Cerebellar nuclear complex (tissue), 1 donor: Measurements from ENCODE around the gene SORCS3.

Source experiments
- DNase-seq, 2 experiments: peaks; one replicate each; lab custom pipeline; 2025; lab: John Stamatoyannopoulos, UW

SORCS3 gene

DNA sequence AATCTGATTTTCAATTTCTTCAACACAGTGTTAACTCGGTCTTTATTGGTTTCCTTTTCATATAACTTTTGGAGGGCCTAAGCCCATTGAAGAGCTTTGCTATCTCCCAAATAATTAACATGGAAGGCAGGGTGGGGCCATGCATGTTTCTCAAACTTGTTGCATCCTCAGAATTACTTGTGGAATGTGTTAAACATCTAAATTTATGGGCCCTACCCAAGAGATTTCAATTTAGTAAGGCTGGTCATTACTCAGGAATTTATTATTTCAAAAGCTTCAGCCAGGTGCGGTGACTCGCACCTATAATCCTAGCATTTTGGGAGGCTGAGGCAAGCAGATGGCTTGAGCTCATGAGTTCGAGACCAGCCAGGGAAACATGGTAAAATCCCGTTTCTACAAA is 208.9 kb downstream of the SORCS3 start:
- no peak for DNase-seq

GRCh38 chr10:104867966-104868598 is 227.0 kb downstream of the SORCS3 start:
- DNase-seq, result no peak

- no peak for DNase-seq
Measured at GRCh38 chr10:104872691-104873090, 231.6 kb downstream of the SORCS3 start.

GRCh38 chr10:104873161-104873560 is 232.1 kb downstream of the SORCS3 start:
- DNase-seq, result no peak

- DNase-seq, result no peak
Measured at GRCh38 chr10:104875561-104875960, 234.5 kb downstream of the SORCS3 start.

GRCh38 chr10:104880624-104881398 is 239.7 kb downstream of the SORCS3 start:
- DNase-seq, result no peak

- DNase-seq, result no peak
Measured at GRCh38 chr10:104881740-104882139, 240.7 kb downstream of the SORCS3 start.

GRCh38 chr10:104892879-104893617 is 252.0 kb downstream of the SORCS3 start:
- DNase-seq, result no peak

GRCh38 chr10:104893701-104894100 is 252.6 kb downstream of the SORCS3 start:
- no peak for DNase-seq

DNA sequence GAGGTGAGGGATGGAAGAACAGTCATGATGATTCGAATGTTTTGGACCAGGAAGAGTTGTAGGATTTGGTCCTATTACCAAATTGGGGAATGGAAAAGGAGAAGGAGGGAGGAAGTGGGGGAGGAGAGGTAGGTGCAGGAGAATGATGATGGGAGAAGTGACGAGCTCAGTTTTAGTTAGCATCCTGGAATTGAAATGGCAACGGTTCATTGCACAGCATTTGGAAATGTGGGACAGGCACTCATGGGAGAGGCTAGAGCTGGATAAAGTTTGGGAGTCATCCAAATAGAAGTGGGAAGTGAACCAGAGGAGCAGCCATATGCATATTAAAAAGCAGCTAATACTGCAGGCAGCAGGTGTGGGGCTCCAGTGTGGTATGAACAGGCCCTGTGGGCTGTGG is 253.6 kb downstream of the SORCS3 start:
- DNase-seq, result no peak

- DNase-seq, result peak in 1 of 2 experiments; percentile 22
Measured at GRCh38 chr10:104895541-104895940, 254.5 kb downstream of the SORCS3 start.

GRCh38 chr10:104895981-104896380 is 254.9 kb downstream of the SORCS3 start:
- DNase-seq, result peak in 1 of 2 experiments; percentile 21

- DNase-seq, result no peak
Measured at GRCh38 chr10:104897696-104898095, 256.6 kb downstream of the SORCS3 start.

GRCh38 chr10:104899779-104900178 is 258.7 kb downstream of the SORCS3 start:
- DNase-seq, result no peak

- no peak for DNase-seq
Measured at GRCh38 chr10:104903433-104903832, 262.3 kb downstream of the SORCS3 start.

DNA sequence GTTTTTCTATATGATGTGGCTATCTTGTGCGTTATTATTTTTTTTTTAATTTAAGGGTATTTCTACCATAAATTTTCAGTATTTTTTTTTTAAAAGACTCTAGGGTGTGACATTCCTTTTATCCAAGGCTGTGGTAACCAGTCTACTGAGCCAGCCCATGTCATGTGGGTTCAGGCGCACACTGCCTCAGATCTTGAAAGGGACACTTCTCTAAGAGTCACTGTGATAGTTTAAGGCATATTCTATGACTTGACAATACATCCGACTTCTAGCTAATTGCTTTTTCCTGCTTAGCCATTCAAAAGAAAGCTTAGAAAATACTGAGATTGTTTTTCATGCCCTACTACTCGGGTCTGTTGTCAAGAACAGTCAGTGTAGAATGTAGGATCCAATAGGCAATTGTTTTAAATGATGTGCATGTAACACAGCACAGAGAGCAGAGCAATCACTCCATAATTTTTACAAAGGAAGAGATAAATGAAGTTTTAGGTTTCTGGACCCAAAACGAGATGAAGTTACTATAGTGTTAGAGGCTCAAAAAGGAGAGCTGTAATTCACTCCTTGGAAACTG is 263.7 kb downstream of the SORCS3 start:
- no peak for DNase-seq

GRCh38 chr10:104906112-104906511 is 265.0 kb downstream of the SORCS3 start:
- DNase-seq, result no peak

- no peak for DNase-seq
Measured at GRCh38 chr10:104907521-104907920, 266.4 kb downstream of the SORCS3 start.

GRCh38 chr10:104908581-104908980 is 267.5 kb downstream of the SORCS3 start:
- DNase-seq, result no peak

GRCh38 chr10:104910712-104911111 is 269.6 kb downstream of the SORCS3 start:
- DNase-seq, result no peak

DNA sequence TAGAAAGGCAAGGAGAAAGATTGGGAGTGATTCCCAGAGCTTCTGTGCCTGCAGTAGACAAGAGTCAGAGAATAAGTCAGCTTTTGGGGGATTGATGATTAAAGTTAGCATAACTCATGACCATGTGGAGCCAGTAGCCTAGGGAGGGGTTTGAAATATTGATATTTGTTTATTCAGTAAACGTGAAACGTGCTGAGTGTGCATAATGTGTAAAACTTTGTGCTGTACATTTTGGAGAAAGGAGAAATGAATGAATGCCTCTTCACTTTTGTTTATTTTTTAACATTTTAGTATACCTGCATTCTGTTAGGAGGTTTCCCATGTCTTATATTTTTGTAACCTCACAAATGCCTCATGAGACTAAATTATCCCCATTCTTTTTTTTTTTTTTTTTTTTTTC is 272.3 kb downstream of the SORCS3 start:
- DNase-seq, result no peak

DNA sequence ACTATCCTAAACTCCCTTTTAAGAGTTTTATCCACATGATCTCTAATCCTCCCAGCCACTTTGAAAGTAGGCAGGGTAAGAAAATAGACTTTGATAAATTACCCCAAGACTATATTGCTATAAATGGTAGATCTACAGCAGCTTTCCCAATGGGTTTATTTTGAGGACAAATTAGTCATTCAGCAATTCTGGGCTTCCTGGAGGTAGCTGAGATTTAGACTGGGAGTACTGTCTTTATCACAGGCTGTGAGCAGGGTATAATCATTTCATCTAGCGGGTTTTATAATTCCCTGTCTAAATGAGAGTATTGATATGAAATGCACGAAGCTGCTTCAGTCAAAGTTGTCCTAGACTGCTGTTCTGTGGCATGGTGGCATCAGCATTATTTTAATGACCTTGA is 279.4 kb downstream of the SORCS3 start:
- DNase-seq, result no peak

- DNase-seq, result no peak
Measured at GRCh38 chr10:104921763-104922162, 280.7 kb downstream of the SORCS3 start.
